Hepatocyte (in vitro differentiated cells): ENCODE results near the gene RAB27A.

Experiments used
- CTCF ChIP-seq: fragments of 200-600 bp; sonication (generic); IDR thresholded peaks from 2 replicates; pipeline ENCODE4 v1.5.1; 2016; ENCODE audit warnings: antibody characterized with exemption, mild to moderate bottlenecking; ENCODE audit not compliant: poor library complexity
- EZH2 ChIP-seq: fragments of 200-600 bp; sonication (generic); IDR thresholded peaks from 2 replicates; pipeline ENCODE4 v1.6.1; 2016; ENCODE audit warnings: antibody characterized with exemption, mild to moderate bottlenecking, borderline replicate concordance

GRCh38 chr15:55337160-55337559 is 47.5 kb upstream of the RAB27A start:
- no peak for TF ChIP-seq EZH2
- no peak for TF ChIP-seq CTCF
